ENCODE results near the gene ERN2. TPM values are rescaled to one million over a fixed set of nuclear protein-coding genes. Genes with fewer than 3 reads are reported as not detected.

Gene ERN2
- total RNA-seq, 1 donor from 2014 or later, result not detected

GRCh38 chr16:23679274-23679985 lies 33.6 kb downstream of the ERN2 start:
- H3K27ac Mint-ChIP-seq, result no peak overlapping the region
- peaks cover 21% of the 10 kb centered on the region for H3K36me3 Mint-ChIP-seq (ENCODE audit: low read depth)
- TF ChIP-seq, protein P1, sequence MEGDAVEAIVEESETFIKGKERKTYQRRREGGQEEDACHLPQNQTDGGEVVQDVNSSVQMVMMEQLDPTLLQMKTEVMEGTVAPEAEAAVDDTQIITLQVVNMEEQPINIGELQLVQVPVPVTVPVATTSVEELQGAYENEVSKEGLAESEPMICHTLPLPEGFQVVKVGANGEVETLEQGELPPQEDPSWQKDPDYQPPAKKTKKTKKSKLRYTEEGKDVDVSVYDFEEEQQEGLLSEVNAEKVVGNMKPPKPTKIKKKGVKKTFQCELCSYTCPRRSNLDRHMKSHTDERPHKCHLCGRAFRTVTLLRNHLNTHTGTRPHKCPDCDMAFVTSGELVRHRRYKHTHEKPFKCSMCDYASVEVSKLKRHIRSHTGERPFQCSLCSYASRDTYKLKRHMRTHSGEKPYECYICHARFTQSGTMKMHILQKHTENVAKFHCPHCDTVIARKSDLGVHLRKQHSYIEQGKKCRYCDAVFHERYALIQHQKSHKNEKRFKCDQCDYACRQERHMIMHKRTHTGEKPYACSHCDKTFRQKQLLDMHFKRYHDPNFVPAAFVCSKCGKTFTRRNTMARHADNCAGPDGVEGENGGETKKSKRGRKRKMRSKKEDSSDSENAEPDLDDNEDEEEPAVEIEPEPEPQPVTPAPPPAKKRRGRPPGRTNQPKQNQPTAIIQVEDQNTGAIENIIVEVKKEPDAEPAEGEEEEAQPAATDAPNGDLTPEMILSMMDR (IDR thresholded peaks at IDR 0.05), result no peak
- intact Hi-C loops (cut with micrococcal nuclease), result no loop called here
- ChIA-PET POLR2A (interaction anchor here (0.6 to 1.8 kb wide), 2 partner anchors 10 to 37 kb away, joined by 3 to 5 read pairs; no protein-coding TSS in a partner anchor), CTCF (interaction anchor here (2.0 kb wide), 1 partner anchor 48 kb away, joined by 7 read pairs; no protein-coding TSS in a partner anchor)
- no peaks in the 10 kb centered on the region for H3K27me3 Mint-ChIP-seq
- no peaks in the 10 kb centered on the region for H3K9me3 Mint-ChIP-seq
- peak overlapping the region; percentile 85 for H3K4me3 Mint-ChIP-seq
- ATAC-seq (ENCODE audit: low read depth), result no peak
- peaks cover 17% of the 10 kb centered on the region for H3K4me1 Mint-ChIP-seq
- no peak for DNase-seq

- ATAC-seq (ENCODE audit: low read depth) (peak; percentile 93), DNase-seq (peak; percentile 54)
- TF ChIP-seq, protein P1 (IDR thresholded peaks at IDR 0.05), result no peak
- peaks cover 23% of the 10 kb centered on the region for H3K36me3 Mint-ChIP-seq (ENCODE audit: low read depth)
- H3K9me3 Mint-ChIP-seq, result no peaks in the 10 kb centered on the region
- H3K4me3 Mint-ChIP-seq, result peak within 1 kb of the TSS; percentile 85
- no peaks in the 10 kb centered on the region for H3K27me3 Mint-ChIP-seq
- no peak within 1 kb of the TSS for H3K27ac Mint-ChIP-seq
- intact Hi-C loops (cut with micrococcal nuclease), result loop anchor here (1.0 kb wide), 3 partner anchors 8 to 358 kb away; partner anchors contain the start of genes DCTN5 and PALB2
- ChIA-PET POLR2A (interaction anchor here (1.8 kb wide), 1 partner anchor 9 kb away, joined by 5 read pairs; no protein-coding TSS in a partner anchor), CTCF (interaction anchor here (0.9 to 2.0 kb wide), 2 partner anchors 49 to 827 kb away, joined by 3 to 7 read pairs; no protein-coding TSS in a partner anchor)
- peaks cover 17% of the 10 kb centered on the region for H3K4me1 Mint-ChIP-seq
Observed at GRCh38 chr16:23678430-23679273, 34.4 kb downstream of the ERN2 start, which contains the start of gene PLK1. Gene PLK1 (plus strand): TSS chr16:23678889. CDS start chr16:23678933, 44 bp downstream.

- ChIA-PET CTCF (interaction anchor here (1.1 to 2.0 kb wide), 3 partner anchors 51 to 828 kb away, joined by 3 to 7 read pairs (median 4); no protein-coding TSS in a partner anchor), POLR2A (no interaction called here)
- Mint-ChIP-seq H3K4me3 (peak overlapping the region; percentile 85), H3K36me3 (ENCODE audit: low read depth) (peaks cover 21% of the 10 kb centered on the region), H3K9me3 (no peaks in the 10 kb centered on the region), H3K27ac (no peak overlapping the region), H3K4me1 (peaks cover 17% of the 10 kb centered on the region), H3K27me3 (no peaks in the 10 kb centered on the region)
- DNase-seq, result no peak
- ATAC-seq (ENCODE audit: low read depth), result no peak
- intact Hi-C loops (cut with micrococcal nuclease), result no loop called here
- TF ChIP-seq, protein P1 (IDR thresholded peaks at IDR 0.05), result no peak
Observed at GRCh38 chr16:23676924-23677480, 36.0 kb downstream of the ERN2 start.

GRCh38 chr16:23673971-23674614 lies 38.9 kb downstream of the ERN2 start:
- no peak overlapping the region for H3K4me3 Mint-ChIP-seq
- no peaks in the 10 kb centered on the region for H3K9me3 Mint-ChIP-seq
- DNase-seq, result no peak
- no peak overlapping the region for H3K27ac Mint-ChIP-seq
- CTCF ChIA-PET, result no interaction called here
- POLR2A ChIA-PET, result no interaction called here
- ATAC-seq (ENCODE audit: low read depth), result no peak
- intact Hi-C loops (cut with micrococcal nuclease), result no loop called here
- peaks cover 28% of the 10 kb centered on the region for H3K4me1 Mint-ChIP-seq
- no peaks in the 10 kb centered on the region for H3K27me3 Mint-ChIP-seq
- TF ChIP-seq, protein P1 (IDR thresholded peaks at IDR 0.05), result no peak
- peaks cover 38% of the 10 kb centered on the region for H3K36me3 Mint-ChIP-seq (ENCODE audit: low read depth)
